Transverse colon (tissue), 4 donors: ENCODE measurements around the gene NCF2. TPM values are rescaled to one million over a fixed set of nuclear protein-coding genes. Genes with fewer than 3 reads are reported as not detected.
A peak's percentile ranks its signal among the peaks of the same experiment; 100 is the strongest.
"Not testable (repeated sequence)": the region's sequence is repeated elsewhere in the genome, so short reads cannot be mapped to it uniquely, and the experiment has no call there.

ENCODE experiments used
- DNase-seq: peaks from one replicate; pipeline ENCODE4 v3.0.0-alpha.2; 2019
- H3K27ac ChIP-seq, 4 donors: fragments of 200-600 bp; sonication (generic); 2 replicates each; pipeline ENCODE4 v1.5.1; 2016 to 2018; ENCODE audit warnings: inconsistent platforms in 4 of 4
- H3K27me3 ChIP-seq: fragments of 200-600 bp; sonication (generic); 2 replicates; pipeline ENCODE4 v1.5.1; 2017; ENCODE audit warnings: inconsistent platforms
- H3K36me3 ChIP-seq, 4 donors: fragments of 200-600 bp; sonication (generic); 2 replicates each; pipeline ENCODE4 v1.5.1; 2017 to 2019; ENCODE audit warnings: inconsistent platforms in 4 of 4
- H3K4me1 ChIP-seq, 4 donors: fragments of 200-600 bp; sonication (generic); 2 replicates each; pipeline ENCODE4 v1.5.1; 2017 to 2020; ENCODE audit warnings: inconsistent platforms in 4 of 4
- H3K4me3 ChIP-seq, 4 donors: fragments of 200-600 bp; sonication (generic); 1 replicate in 1 of 4; 2 replicates in 3 of 4; pipeline versions ENCODE4 v1.5.1 to v1.6.1; 2017 to 2019; ENCODE audit warnings: inconsistent platforms in 4 of 4
- H3K9me3 ChIP-seq, 2 donors: fragments of 200-600 bp; sonication (generic); 2 replicates each; pipeline ENCODE4 v1.5.1; 2017 to 2019; ENCODE audit warnings: inconsistent platforms in 2 of 2
- CTCF ChIP-seq, 5 experiments: fragments of 200-600 bp in 3 of 5; fragments of 450-650 bp in 2 of 5; sonication (generic) in 3 of 5; IDR thresholded peaks; 1 replicate in 2 of 5; 2 replicates in 3 of 5; pipeline ENCODE4 v1.5.1; 2016 to 2017; ENCODE audit warnings: antibody characterized with exemption in 5 of 5, inconsistent platforms in 3 of 5, mild to moderate bottlenecking in 2 of 5, moderate library complexity in 1 of 5
- EP300 ChIP-seq: sonication (generic); formaldehyde crosslinking; IDR thresholded peaks from one replicate; pipeline ENCODE4 v1.6.1; 2017; ENCODE audit warnings: antibody characterized with exemption, low read depth
- POLR2A ChIP-seq: fragments of 450-650 bp; IDR thresholded peaks from one replicate; pipeline ENCODE4 v1.6.1; 2016; ENCODE audit warnings: antibody characterized with exemption, mild to moderate bottlenecking, moderate library complexity
- POLR2AphosphoS5 ChIP-seq, 3 donors: sonication (generic); formaldehyde crosslinking; IDR thresholded peaks; one replicate each; pipeline ENCODE4 v1.6.1; 2016; ENCODE audit warnings: antibody characterized with exemption in 3 of 3
- WGBS, 2 donors: methylation state at CpG; one replicate each; pipeline ENCODE4 v1.1.5; 2018; ENCODE audit warnings: low coverage in 1 of 2; 5-methylcytosine and 5-hydroxymethylcytosine counted together
- in situ Hi-C, 4 donors: fragments of 200-750 bp; cut with MboI; loops; one replicate each; pipeline versions ENCODE4 v1.15.0 to v1.15.1; 2017; ENCODE audit warnings: low sequenced_read_pairs in 3 of 4, low pct_ligation_motif_present in 1 of 4, low pct_unique_long_range_greater_than_20kb in 1 of 4
- intact Hi-C: fragments of 100-400 bp; cut with DNase I; formaldehyde crosslinking; loops from one replicate; pipeline ENCODE4 v1.15.1; 2023; ENCODE audit warnings: low total_unique reads
- total RNA-seq, 4 donors: library from RNA; depleted of rRNA; stranded (reverse); fragments of >200 nt; gene quantifications; one replicate each; pipeline ENCODE4 v1.1.0, GENCODE V29; 2016

The NCF2 gene
- total RNA-seq, 4 donors from 2014 or later: 3.8 to 12.7 (median 5.6) TPM

GRCh38 chr1:183630748-183631147 is 40.5 kb upstream of the NCF2 start:
- no peaks in the 10 kb centered on the region for H3K27me3 ChIP-seq
- WGBS, 2 donors: 42 to 46% methylated on average over 2 of the region's 2 CpGs
- peak overlapping the region; percentile 18 to 97 (median 73) for H3K27ac ChIP-seq
- H3K4me3 ChIP-seq: no peak overlapping the region
- H3K4me1 ChIP-seq: peaks cover 6 to 72% (median 48%) of the 10 kb centered on the region in 4 donors
- intact Hi-C loops: no loop called here
- H3K36me3 ChIP-seq: peaks cover 0 to 29% (median 13%) of the 10 kb centered on the region in 4 donors
- TF ChIP-seq POLR2AphosphoS5 (IDR thresholded peaks at IDR 0.05): no peak
- no peak for TF ChIP-seq CTCF (IDR thresholded peaks at IDR 0.05)
- no peak for TF ChIP-seq EP300
- no peak for TF ChIP-seq POLR2A
- no peaks in the 10 kb centered on the region for H3K9me3 ChIP-seq
- no peak for DNase-seq
- in situ Hi-C loops: loop anchor here in 2 of 4 donors (10.0 to 25.0 kb wide), 2 partner anchors 156 to 168 kb away; partner anchors contain the start of gene SMG7 (in 2 of the 2)

GRCh38 chr1:183628537-183628936 is 38.3 kb upstream of the NCF2 start:
- TF ChIP-seq CTCF (IDR thresholded peaks at IDR 0.05): no peak
- no peak for TF ChIP-seq EP300
- TF ChIP-seq POLR2A: no peak
- no peak for TF ChIP-seq POLR2AphosphoS5 (IDR thresholded peaks at IDR 0.05)
- in situ Hi-C loops: loop anchor here in 2 of 4 donors (10.0 to 25.0 kb wide), 2 partner anchors 166 to 354 kb away; partner anchors contain the start of gene SMG7 (in 1 of the 2)
- Histone ChIP-seq H3K36me3 (peaks cover 0 to 36% (median 16%) of the 10 kb centered on the region in 4 donors), H3K27me3 (no peaks in the 10 kb centered on the region), H3K4me1 (peaks cover 6 to 65% (median 42%) of the 10 kb centered on the region in 4 donors), H3K9me3 (no peaks in the 10 kb centered on the region), H3K4me3 (no peak overlapping the region), H3K27ac (no peak overlapping the region)
- intact Hi-C loops: loop anchor here (10.0 kb wide), 1 partner anchor 344 kb away; no protein-coding TSS in a partner anchor
- DNase-seq: no peak

GRCh38 chr1:183626236-183626635 is 36.0 kb upstream of the NCF2 start:
- H3K4me3 ChIP-seq, H3K27me3 ChIP-seq, DNase-seq, H3K9me3 ChIP-seq: not testable (repeated sequence)
- in situ Hi-C loops (loop anchor here in 2 of 4 donors (10.0 to 25.0 kb wide), 2 partner anchors 164 to 351 kb away; partner anchors contain the start of gene SMG7 (in 1 of the 2)), intact Hi-C loops (loop anchor here (10.0 kb wide), 1 partner anchor 341 kb away; no protein-coding TSS in a partner anchor)
- WGBS, 2 donors: 26 to 36% methylated on average over 3 of the region's 3 CpGs
- Histone ChIP-seq H3K27ac (peak overlapping the region; percentile 2 to 44 (median 40)), H3K4me1 (peaks cover 8 to 47% (median 27%) of the 10 kb centered on the region in 4 donors), H3K36me3 (peaks cover 0 to 36% (median 17%) of the 10 kb centered on the region in 4 donors)

- no peak overlapping the region for H3K4me3 ChIP-seq
- TF ChIP-seq CTCF (IDR thresholded peaks at IDR 0.05): peak; percentile 59 to 69 (median 64)
- TF ChIP-seq EP300: no peak
- no peak for TF ChIP-seq POLR2AphosphoS5 (IDR thresholded peaks at IDR 0.05)
- no peak for TF ChIP-seq POLR2A
- H3K27me3 ChIP-seq: no peaks in the 10 kb centered on the region
- peak overlapping the region in 2 of 4 donors; percentile 15 to 52 for H3K27ac ChIP-seq
- peaks cover 8 to 27% (median 13%) of the 10 kb centered on the region in 4 donors for H3K4me1 ChIP-seq
- intact Hi-C loops (loop anchor here (10.0 kb wide), 1 partner anchor 338 kb away; no protein-coding TSS in a partner anchor), in situ Hi-C loops (loop anchor here in 1 of 4 donors (10.0 kb wide), 1 partner anchor 348 kb away; no protein-coding TSS in a partner anchor)
- DNase-seq: peak; percentile 61
- H3K9me3 ChIP-seq: no peaks in the 10 kb centered on the region
- WGBS, 2 donors: 22 to 57% methylated on average over 5 to 10 of the region's 10 CpGs
- H3K36me3 ChIP-seq: peaks cover 0 to 14% (median 4%) of the 10 kb centered on the region in 4 donors
These were observed 32.9 kb upstream of the NCF2 start for GRCh38 chr1:183622884-183623785.
